Measurements from ENCODE around the gene ARGFX. TPM values are rescaled to one million over a fixed set of nuclear protein-coding genes. Genes with fewer than 3 reads are reported as not detected.

Gene ARGFX
- total RNA-seq, 1 experiment from 2014 or later: not detected

DNA sequence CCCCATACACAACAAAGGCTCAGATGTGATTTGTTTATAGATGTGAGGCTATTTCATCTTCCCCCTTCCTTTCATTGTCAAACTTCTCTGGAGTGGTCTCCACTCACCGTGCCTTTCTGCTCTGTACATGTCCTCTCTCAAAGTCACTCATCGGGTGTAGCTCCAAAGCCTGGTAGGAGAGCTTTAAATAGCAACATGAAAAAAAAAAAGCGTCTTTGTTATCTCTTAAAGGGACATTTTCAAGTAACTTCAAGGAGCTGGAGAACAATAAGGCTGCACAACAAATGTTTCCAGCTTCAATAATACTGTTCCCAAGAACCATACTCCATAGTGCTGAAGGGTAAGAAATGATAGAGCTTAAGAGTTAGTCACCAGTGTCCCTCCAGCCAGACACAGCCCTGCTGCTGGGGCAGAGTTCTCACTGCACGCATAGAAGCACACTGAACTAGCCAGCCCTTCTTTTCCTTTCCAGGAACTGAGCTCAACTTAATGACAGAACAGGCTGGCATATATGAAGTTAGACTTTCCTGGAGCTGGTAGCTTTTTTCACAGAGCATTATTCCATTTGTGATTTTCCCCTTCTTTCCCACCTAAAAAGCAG is 33.6 kb downstream of the ARGFX start:
- CTCF ChIA-PET: interaction anchor here (1.0 to 1.5 kb wide), 2 partner anchors 54 to 55 kb away, joined by 3 read pairs; partner anchors contain the start of gene POLQ
- POLR2A ChIA-PET: no interaction called here
- DNase-seq (ENCODE audit: low read depth, low spot score) (no peak), ATAC-seq (no peak)
- no peak overlapping the region for H3K4me2 ChIP-seq (ENCODE audit: low read length)
- H3K4me1 ChIP-seq (ENCODE audit: control insufficient read depth in 1 of 2, insufficient read depth in 2 of 2, low read length in 2 of 2): 0 out of 4 replicates have a peak, but pooled peaks cover 0 to 7% of the 10 kb centered on the region in 2 experiments
- RAD21 ChIA-PET (ENCODE audit: low non-redundant PET in 1 of 2, low total read pairs in 2 of 2, uncharacterized antibody in 2 of 2, unreplicated experiment in 2 of 2): no interaction called here
- no TSS peak for BruUV-seq (replicated peaks)
- TF ChIP-seq ZNF274 (IDR thresholded peaks at IDR 0.05; ENCODE audit: low read depth, low read length): no peak
- no peak for TF ChIP-seq YY1 (IDR thresholded peaks at IDR 0.05; ENCODE audit: extremely low read depth, insufficient replicate concordance, low read depth, low read length)
- no peak for TF ChIP-seq RAD21 (IDR thresholded peaks at IDR 0.05; ENCODE audit: low read depth)
- no peak for TF ChIP-seq SIN3A (IDR thresholded peaks at IDR 0.05; ENCODE audit: low read depth)
- TF ChIP-seq TCF7L2 (IDR thresholded peaks at IDR 0.05; ENCODE audit: borderline replicate concordance, extremely low read depth, insufficient read depth, insufficient read length): no peak
- TF ChIP-seq, protein P1, sequence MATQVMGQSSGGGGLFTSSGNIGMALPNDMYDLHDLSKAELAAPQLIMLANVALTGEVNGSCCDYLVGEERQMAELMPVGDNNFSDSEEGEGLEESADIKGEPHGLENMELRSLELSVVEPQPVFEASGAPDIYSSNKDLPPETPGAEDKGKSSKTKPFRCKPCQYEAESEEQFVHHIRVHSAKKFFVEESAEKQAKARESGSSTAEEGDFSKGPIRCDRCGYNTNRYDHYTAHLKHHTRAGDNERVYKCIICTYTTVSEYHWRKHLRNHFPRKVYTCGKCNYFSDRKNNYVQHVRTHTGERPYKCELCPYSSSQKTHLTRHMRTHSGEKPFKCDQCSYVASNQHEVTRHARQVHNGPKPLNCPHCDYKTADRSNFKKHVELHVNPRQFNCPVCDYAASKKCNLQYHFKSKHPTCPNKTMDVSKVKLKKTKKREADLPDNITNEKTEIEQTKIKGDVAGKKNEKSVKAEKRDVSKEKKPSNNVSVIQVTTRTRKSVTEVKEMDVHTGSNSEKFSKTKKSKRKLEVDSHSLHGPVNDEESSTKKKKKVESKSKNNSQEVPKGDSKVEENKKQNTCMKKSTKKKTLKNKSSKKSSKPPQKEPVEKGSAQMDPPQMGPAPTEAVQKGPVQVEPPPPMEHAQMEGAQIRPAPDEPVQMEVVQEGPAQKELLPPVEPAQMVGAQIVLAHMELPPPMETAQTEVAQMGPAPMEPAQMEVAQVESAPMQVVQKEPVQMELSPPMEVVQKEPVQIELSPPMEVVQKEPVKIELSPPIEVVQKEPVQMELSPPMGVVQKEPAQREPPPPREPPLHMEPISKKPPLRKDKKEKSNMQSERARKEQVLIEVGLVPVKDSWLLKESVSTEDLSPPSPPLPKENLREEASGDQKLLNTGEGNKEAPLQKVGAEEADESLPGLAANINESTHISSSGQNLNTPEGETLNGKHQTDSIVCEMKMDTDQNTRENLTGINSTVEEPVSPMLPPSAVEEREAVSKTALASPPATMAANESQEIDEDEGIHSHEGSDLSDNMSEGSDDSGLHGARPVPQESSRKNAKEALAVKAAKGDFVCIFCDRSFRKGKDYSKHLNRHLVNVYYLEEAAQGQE (IDR thresholded peaks at IDR 0.05; ENCODE audit: low read depth): no peak
- TF ChIP-seq CEBPB (IDR thresholded peaks at IDR 0.05; ENCODE audit: low read depth): no peak
- no peak for TF ChIP-seq MAX (IDR thresholded peaks at IDR 0.05)
- TF ChIP-seq EZH2 (IDR thresholded peaks at IDR 0.05): no peak
- TF ChIP-seq EZH2phosphoT487 (IDR thresholded peaks at IDR 0.05; ENCODE audit: borderline replicate concordance): no peak
- TF ChIP-seq POLR2A (IDR thresholded peaks at IDR 0.05; ENCODE audit: borderline replicate concordance, extremely low read depth, insufficient read depth, insufficient read length): no peak
- no peak for TF ChIP-seq POLR2AphosphoS5 (IDR thresholded peaks at IDR 0.05; ENCODE audit: low read depth, low read length)
- TF ChIP-seq CBX3 (IDR thresholded peaks at IDR 0.05; ENCODE audit: low read depth): no peak
- TF ChIP-seq SP1 (IDR thresholded peaks at IDR 0.05; ENCODE audit: low read depth): no peak
- H3K9me3 ChIP-seq (ENCODE audit: control insufficient read depth in 1 of 2, insufficient read depth in 1 of 2, low read depth in 1 of 2, low read length in 2 of 2): no peaks in the 10 kb centered on the region
- no peak overlapping the region for H3K9ac ChIP-seq (ENCODE audit: low read length)
- no peak overlapping the region for H3K27ac ChIP-seq (ENCODE audit: low read depth, low read length)
- no peaks in the 10 kb centered on the region for H3K36me3 ChIP-seq (ENCODE audit: control insufficient read depth in 1 of 2, insufficient read depth in 2 of 2, low read length in 2 of 2)
- no peak overlapping the region for H2AFZ ChIP-seq (ENCODE audit: low read depth, low read length, poor library complexity, severe bottlenecking)
- no peak overlapping the region for H3K4me3 ChIP-seq (replicated peaks in 1 of 2; ENCODE audit: low read depth in 1 of 2, low read length in 2 of 2)
- H3K27me3 ChIP-seq (ENCODE audit: insufficient read depth, low read length): no peaks in the 10 kb centered on the region
- H3K79me2 ChIP-seq (ENCODE audit: insufficient read depth, low read length): no peaks in the 10 kb centered on the region
- no peaks in the 10 kb centered on the region for H4K20me1 ChIP-seq (ENCODE audit: insufficient read depth)
- intact Hi-C loops (cut with micrococcal nuclease): no loop called here
- H3K9me2 ChIP-seq (ENCODE audit: insufficient read depth): no peaks in the 10 kb centered on the region; the same call in 1 of the 2 replicates
